H9 (cell line): ENCODE measurements around the gene PRSS38. TPM values are rescaled to one million over a fixed set of nuclear protein-coding genes. Genes with fewer than 3 reads are reported as not detected.

Experiments used
- DNase-seq: peaks from one replicate; pipeline ENCODE4 v3.0.0-alpha.2; 2017
- H2AFZ ChIP-seq: one replicate; pipeline ENCODE4 v1.6.1; 2013; ENCODE audit warnings: mild to moderate bottlenecking, low read length, control low read depth, moderate library complexity
- H2AK5ac ChIP-seq: 2 replicates; pipeline ENCODE4 v1.6.1; 2013; ENCODE audit warnings: low read length, control low read depth, mixed read lengths; ENCODE audit not compliant: insufficient read length
- H2BK120ac ChIP-seq: one replicate; pipeline ENCODE4 v1.6.1; 2013; ENCODE audit warnings: low read depth, mild to moderate bottlenecking, low read length, control low read depth, inconsistent platforms; ENCODE audit not compliant: poor library complexity, severe bottlenecking
- H2BK12ac ChIP-seq: 2 replicates; pipeline ENCODE4 v1.6.1; 2013; ENCODE audit warnings: low read length, control low read depth, mixed read lengths, low read depth; ENCODE audit not compliant: insufficient read length
- H2BK15ac ChIP-seq: 2 replicates; pipeline ENCODE4 v1.6.1; 2013; ENCODE audit warnings: low read depth, low read length, control low read depth
- H2BK20ac ChIP-seq: one replicate; pipeline ENCODE4 v1.6.1; 2013; ENCODE audit warnings: low read depth, mild to moderate bottlenecking, low read length, control low read depth, inconsistent platforms; ENCODE audit not compliant: poor library complexity, severe bottlenecking
- H2BK5ac ChIP-seq: 2 replicates; pipeline ENCODE4 v1.6.1; 2013; ENCODE audit warnings: low read length, control low read depth, mixed read lengths; ENCODE audit not compliant: insufficient read length
- H3K14ac ChIP-seq: 2 replicates; pipeline ENCODE4 v1.6.1; 2013; ENCODE audit warnings: low read length, control low read depth; ENCODE audit not compliant: insufficient read depth
- H3K18ac ChIP-seq: 2 replicates; pipeline ENCODE4 v1.6.1; 2013; ENCODE audit warnings: low read depth, mild to moderate bottlenecking, mixed read lengths, low read length, control low read depth; ENCODE audit not compliant: insufficient read length
- H3K23ac ChIP-seq: 2 replicates; pipeline ENCODE4 v1.6.1; 2013; ENCODE audit warnings: low read length, control low read depth, mixed read lengths, low read depth; ENCODE audit not compliant: insufficient read length
- H3K23me2 ChIP-seq: 2 replicates; pipeline ENCODE4 v1.6.1; 2013; ENCODE audit warnings: low read depth, mild to moderate bottlenecking, mixed read lengths, low read length, control low read depth; ENCODE audit not compliant: insufficient read length, poor library complexity, severe bottlenecking
- H3K27ac ChIP-seq: 2 replicates; pipeline ENCODE4 v1.5.1; 2013; ENCODE audit warnings: low read length, control low read depth, mixed read lengths, low read depth; ENCODE audit not compliant: insufficient read length
- H3K27me3 ChIP-seq: 2 replicates; pipeline ENCODE4 v1.6.1; 2013; ENCODE audit warnings: low read length, control low read depth, inconsistent platforms; ENCODE audit not compliant: insufficient read depth
- H3K4ac ChIP-seq: 2 replicates; pipeline ENCODE4 v1.6.1; 2013; ENCODE audit warnings: low read depth, mild to moderate bottlenecking, control low read depth, inconsistent platforms, low read length, moderate library complexity
- H3K4me1 ChIP-seq: 2 replicates; pipeline ENCODE4 v1.6.1; 2013; ENCODE audit warnings: low read length, control low read depth, inconsistent platforms; ENCODE audit not compliant: insufficient read depth
- H3K4me2 ChIP-seq: 2 replicates; pipeline ENCODE4 v1.6.1; 2013; ENCODE audit warnings: low read length, control low read depth, mixed read lengths; ENCODE audit not compliant: insufficient read length, insufficient read depth
- H3K56ac ChIP-seq: 2 replicates; pipeline ENCODE4 v1.6.1; 2013; ENCODE audit warnings: low read depth, mild to moderate bottlenecking, mixed read lengths, low read length, control low read depth; ENCODE audit not compliant: insufficient read length
- H3K79me1 ChIP-seq: 2 replicates; pipeline ENCODE4 v1.6.1; 2013; ENCODE audit warnings: low read depth, mild to moderate bottlenecking, moderate library complexity, low read length, control low read depth, inconsistent platforms; ENCODE audit not compliant: insufficient read depth, poor library complexity, severe bottlenecking
- H3K79me2 ChIP-seq: 2 replicates; pipeline ENCODE4 v1.6.1; 2013; ENCODE audit warnings: low read length, control low read depth, inconsistent platforms; ENCODE audit not compliant: insufficient read depth
- H3K9ac ChIP-seq: 2 replicates; pipeline ENCODE4 v1.6.1; 2013; ENCODE audit warnings: low read length, control low read depth, mixed read lengths; ENCODE audit not compliant: insufficient read length; ENCODE audit errors: extremely low read depth
- H3K9me3 ChIP-seq: one replicate; pipeline ENCODE4 v1.6.1; 2013; ENCODE audit warnings: low read depth, low read length, inconsistent platforms; ENCODE audit not compliant: control insufficient read depth
- H3T11ph ChIP-seq: one replicate; pipeline ENCODE4 v1.6.1; 2013; ENCODE audit warnings: mild to moderate bottlenecking, low read length, control low read depth, inconsistent platforms
- H4K20me1 ChIP-seq: one replicate; pipeline ENCODE4 v1.6.1; 2013; ENCODE audit not compliant: control insufficient read depth, insufficient read length, insufficient read depth
- H4K5ac ChIP-seq: 2 replicates; pipeline ENCODE4 v1.6.1; 2013; ENCODE audit warnings: low read depth, mild to moderate bottlenecking, mixed read lengths, low read length, control low read depth; ENCODE audit not compliant: insufficient read length
- H4K8ac ChIP-seq: replicated peaks from 2 replicates; pipeline ENCODE4 v1.6.1; 2013; ENCODE audit warnings: low read length, control low read depth, mixed read lengths, low read depth; ENCODE audit not compliant: insufficient read length
- H4K91ac ChIP-seq: 2 replicates; pipeline ENCODE4 v1.6.1; 2013; ENCODE audit warnings: low read depth, mild to moderate bottlenecking, moderate library complexity, mixed read lengths, low read length, control low read depth; ENCODE audit not compliant: insufficient read length
- H3K27ac Mint-ChIP-seq, 3 experiments: 2 replicates in 2 of 3; 3 replicates in 1 of 3; pipeline ENCODE4 v1.8.0; 2020 to 2021; ENCODE audit warnings: mixed read lengths in 3 of 3, mild to moderate bottlenecking in 1 of 3, moderate library complexity in 1 of 3
- H3K27me3 Mint-ChIP-seq: 2 replicates; pipeline ENCODE4 v1.8.0; 2021; ENCODE audit warnings: low read depth, mild to moderate bottlenecking, moderate library complexity, mixed read lengths
- H3K36me3 Mint-ChIP-seq, 3 experiments: 2 replicates in 2 of 3; 3 replicates in 1 of 3; pipeline ENCODE4 v1.8.0; 2020 to 2021; ENCODE audit warnings: low read depth in 3 of 3, mixed read lengths in 3 of 3; ENCODE audit not compliant: insufficient read depth in 1 of 3
- H3K4me1 Mint-ChIP-seq, 2 experiments: 2 replicates each; pipeline ENCODE4 v1.8.0; 2020; ENCODE audit warnings: mixed read lengths in 2 of 2
- H3K4me3 Mint-ChIP-seq, 2 experiments: 2 replicates in 1 of 2; 3 replicates in 1 of 2; pipeline ENCODE4 v1.8.0; 2020 to 2021; ENCODE audit warnings: mild to moderate bottlenecking in 2 of 2, mixed read lengths in 2 of 2, moderate library complexity in 1 of 2
- H3K9me3 Mint-ChIP-seq, 2 experiments: 2 replicates in 1 of 2; 3 replicates in 1 of 2; pipeline ENCODE4 v1.8.0; 2020; ENCODE audit warnings: mild to moderate bottlenecking in 2 of 2, mixed read lengths in 2 of 2, moderate library complexity in 1 of 2
- CTCF ChIP-seq: fragments of 200-600 bp; sonication (generic); conservative IDR thresholded peaks from 3 replicates; pipeline ENCODE4 v1.8.0; 2021; ENCODE audit warnings: antibody characterized with exemption, mild to moderate bottlenecking
- WGBS: extraction: QIAGEN DNeasy Blood & Tissue Kit; methylation state at CpG from one replicate; pipeline ENCODE4 v1.1.7; 2013; ENCODE audit warnings: missing lambda C conversion rate, low lambda C conversion rate, mixed read lengths; ENCODE audit not compliant: insufficient read length; ENCODE audit errors: extremely low coverage; 5-methylcytosine and 5-hydroxymethylcytosine counted together
- total RNA-seq: library from RNA; stranded (reverse); gene quantifications from 2 replicates; pipeline ENCODE4 v1.2.1, GENCODE V29; 2021

The PRSS38 gene
- total RNA-seq, 1 experiment from 2014 or later, result not detected

GRCh38 chr1:227777156-227777555 lies 38.3 kb upstream of the PRSS38 start:
- Histone ChIP-seq H3K9ac (no peak overlapping the region), H2AFZ (no peak overlapping the region), H4K91ac (no peak overlapping the region), H3K18ac (no peak overlapping the region), H2BK120ac (no peak overlapping the region), H2AK5ac (no peak overlapping the region), H2BK5ac (no peak overlapping the region), H2BK20ac (no peak overlapping the region), H2BK15ac (no peak overlapping the region), H3T11ph (no peak overlapping the region), H3K23ac (no peak overlapping the region), H3K4me1 (no peaks in the 10 kb centered on the region), H3K14ac (no peak overlapping the region), H4K8ac (no peak overlapping the region), H4K20me1 (no peaks in the 10 kb centered on the region), H3K23me2 (no peaks in the 10 kb centered on the region), H2BK12ac (no peak overlapping the region), H3K4me2 (no peak overlapping the region), H3K79me2 (no peaks in the 10 kb centered on the region), H4K5ac (no peak overlapping the region), H3K79me1 (no peaks in the 10 kb centered on the region), H3K4ac (no peak overlapping the region), H3K56ac (no peak overlapping the region), H3K9me3 (no peaks in the 10 kb centered on the region), H3K27me3 (no peaks in the 10 kb centered on the region), H3K27ac (no peak overlapping the region)
- H3K36me3 Mint-ChIP-seq, result peaks cover 2 to 23% (median 15%) of the 10 kb centered on the region in 3 experiments; a peak in 5 of 7 replicates
- no peak overlapping the region; a peak in 1 of 7 replicates for H3K27ac Mint-ChIP-seq
- no CpG with 5 or more reads among the region's 11 CpGs for WGBS
- H3K27me3 Mint-ChIP-seq, result no peaks in the 10 kb centered on the region
- no peak for TF ChIP-seq CTCF
- H3K4me3 Mint-ChIP-seq, result no peak overlapping the region; a peak in 1 of 5 replicates
- no peak for DNase-seq
- no peaks in the 10 kb centered on the region for H3K4me1 Mint-ChIP-seq
- no peaks in the 10 kb centered on the region for H3K9me3 Mint-ChIP-seq
